Measurements from ENCODE around the gene CCNH.

GRCh38 chr5:87408204-87408603 is 4.5 kb downstream of the CCNH start:
- TF ChIP-seq POLR2AphosphoS5 (IDR thresholded peaks at IDR 0.05; ENCODE audit: low read depth, low read length) = no peak
- TF ChIP-seq CTCF (IDR thresholded peaks at IDR 0.05 in 2 of 3, conservative IDR thresholded peaks at IDR 0.05 in 1 of 3; ENCODE audit: borderline replicate concordance in 1 of 3, insufficient read depth in 1 of 3, low read depth in 2 of 3, low read length in 2 of 3) = no peak
- no peak for TF ChIP-seq EZH2 (IDR thresholded peaks at IDR 0.05)
- TF ChIP-seq POLR2A (IDR thresholded peaks at IDR 0.05; ENCODE audit: borderline replicate concordance, extremely low read depth, insufficient read depth, insufficient read length) = no peak

Data from HCT116 (cell line).